OCI-LY7 (cell line): Measurements from ENCODE around the gene MGST2.

ENCODE experiments used
- EZH2phosphoT487 ChIP-seq: fragments of 200-600 bp; sonication (generic); IDR thresholded peaks from 2 replicates; pipeline ENCODE4 v1.6.1; 2018; ENCODE audit warnings: low read depth, borderline replicate concordance, mild to moderate bottlenecking, mixed run types, antibody characterized with exemption, low read length, moderate library complexity, mixed read lengths
- TF ChIP-seq, protein P1 (sequence below): fragments of 200-600 bp; sonication (generic); conservative IDR thresholded peaks from 2 replicates; pipeline ENCODE4 v1.5.1; 2014; ENCODE audit warnings: mild to moderate bottlenecking, antibody characterized with exemption, low read length, moderate library complexity, mixed read lengths

DNA sequence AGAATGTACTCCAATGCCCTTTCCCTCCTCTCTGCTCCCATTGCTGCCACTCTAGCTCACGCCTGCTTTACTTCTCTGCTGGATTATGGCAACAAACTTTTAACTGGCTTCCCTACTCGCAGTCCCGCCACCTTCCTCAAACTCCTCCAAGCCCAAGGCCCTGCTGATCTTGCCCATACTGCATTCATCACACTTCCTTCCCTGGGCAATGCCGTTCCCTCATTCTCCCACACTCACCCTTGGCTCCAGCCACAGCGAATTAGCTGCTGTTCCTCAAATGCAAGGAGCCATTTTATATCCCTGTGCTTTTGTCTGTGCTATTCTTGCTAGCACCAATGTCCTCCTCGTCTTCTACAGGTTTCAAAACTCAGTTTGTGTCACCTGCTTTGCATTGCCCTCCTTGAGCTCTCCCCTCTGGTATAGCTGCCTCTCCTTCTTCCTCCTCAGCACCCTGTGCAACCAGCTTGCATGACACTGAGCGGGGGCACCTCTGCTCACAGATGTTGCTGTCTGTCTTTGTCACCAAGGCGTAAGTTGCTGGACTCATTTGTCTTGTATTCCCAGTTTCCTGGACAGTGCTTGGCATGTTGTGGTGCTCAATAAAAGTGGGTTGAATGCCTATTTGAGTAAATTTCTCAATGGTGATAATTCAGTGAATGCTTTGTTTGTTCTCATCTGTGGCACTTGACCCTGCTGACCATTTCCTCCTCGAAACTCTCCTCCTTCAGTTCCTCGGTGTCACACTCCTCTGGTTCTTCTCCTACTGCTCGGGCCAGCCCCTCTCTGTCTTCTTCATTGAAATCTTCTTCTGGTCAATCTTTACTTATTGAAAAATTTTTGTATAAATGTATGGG, 22.4 kb upstream of the MGST2 start:
- TF ChIP-seq, protein P1, sequence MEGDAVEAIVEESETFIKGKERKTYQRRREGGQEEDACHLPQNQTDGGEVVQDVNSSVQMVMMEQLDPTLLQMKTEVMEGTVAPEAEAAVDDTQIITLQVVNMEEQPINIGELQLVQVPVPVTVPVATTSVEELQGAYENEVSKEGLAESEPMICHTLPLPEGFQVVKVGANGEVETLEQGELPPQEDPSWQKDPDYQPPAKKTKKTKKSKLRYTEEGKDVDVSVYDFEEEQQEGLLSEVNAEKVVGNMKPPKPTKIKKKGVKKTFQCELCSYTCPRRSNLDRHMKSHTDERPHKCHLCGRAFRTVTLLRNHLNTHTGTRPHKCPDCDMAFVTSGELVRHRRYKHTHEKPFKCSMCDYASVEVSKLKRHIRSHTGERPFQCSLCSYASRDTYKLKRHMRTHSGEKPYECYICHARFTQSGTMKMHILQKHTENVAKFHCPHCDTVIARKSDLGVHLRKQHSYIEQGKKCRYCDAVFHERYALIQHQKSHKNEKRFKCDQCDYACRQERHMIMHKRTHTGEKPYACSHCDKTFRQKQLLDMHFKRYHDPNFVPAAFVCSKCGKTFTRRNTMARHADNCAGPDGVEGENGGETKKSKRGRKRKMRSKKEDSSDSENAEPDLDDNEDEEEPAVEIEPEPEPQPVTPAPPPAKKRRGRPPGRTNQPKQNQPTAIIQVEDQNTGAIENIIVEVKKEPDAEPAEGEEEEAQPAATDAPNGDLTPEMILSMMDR = no peak
- no peak for TF ChIP-seq EZH2phosphoT487
